Measurements from ENCODE around the gene WNT1. TPM values are rescaled to one million over a fixed set of nuclear protein-coding genes. Genes with fewer than 3 reads are reported as not detected.
A peak's percentile ranks its signal among the peaks of the same experiment; 100 is the strongest.

The WNT1 gene
- total and polyA plus RNA-seq, 10 of the 15 experiments (the other 5 are each of a cell fraction or from before 2014, with no cell fraction given), result not detected

- no peak overlapping the region for H3K27ac ChIP-seq (ENCODE audit: control insufficient read depth, insufficient read depth)
- H2AFZ ChIP-seq (ENCODE audit: control insufficient read depth, low read depth, low read length), result no peak overlapping the region
- ChIA-PET SMC1A (ENCODE audit: uncharacterized antibody, unreplicated experiment) (interaction anchor here (1.7 to 3.8 kb wide), 2 partner anchors 8 to 23 kb away, joined by 7 to 17 read pairs; partner anchors contain the start of gene ARF3), CTCF (interaction anchor here (1.7 to 5.9 kb wide), 5 partner anchors 8 to 40 kb away, joined by 5 to 65 read pairs (median 26); partner anchors contain the start of genes ARF3, FKBP11 and WNT1), POLR2A (interaction anchor here (7.4 kb wide), 1 partner anchor 10 kb away, joined by 86 read pairs; the partner anchor contains the start of gene ARF3), RAD21 (ENCODE audit: unreplicated experiment) (interaction anchor here (1.0 to 1.8 kb wide), 2 partner anchors 13 to 23 kb away, joined by 3 read pairs; no protein-coding TSS in a partner anchor)
- DNase-seq (ENCODE audit: low read depth, low spot score) (no peak), ATAC-seq (peak; percentile 29; the same call in 2 of the 3 replicates), FAIRE-seq (no peak)
- peaks cover 26% of the 10 kb centered on the region for H3K4me1 ChIP-seq (ENCODE audit: control insufficient read depth, insufficient read depth, low read length)
- in situ Hi-C loops (cut with MboI), result no loop called here
- no peak overlapping the region for H3K9ac ChIP-seq (ENCODE audit: control insufficient read depth, insufficient read depth, low read length)
- no peak overlapping the region for H3K4me2 ChIP-seq (ENCODE audit: control insufficient read depth, insufficient read depth)
- H3K36me3 ChIP-seq (ENCODE audit: control insufficient read depth in 2 of 2, insufficient read depth in 2 of 2, low read length in 1 of 2), result no peaks in the 10 kb centered on the region
- H4K20me1 ChIP-seq (ENCODE audit: control insufficient read depth, insufficient read depth), result no peaks in the 10 kb centered on the region
- no peak overlapping the region for H3K4me3 ChIP-seq
- no TSS peak for BruUV-seq (replicated peaks)
- H3K79me2 ChIP-seq (ENCODE audit: control insufficient read depth, insufficient read depth, low read length), result no peaks in the 10 kb centered on the region
- no peaks in the 10 kb centered on the region for H3K9me3 ChIP-seq (replicated peaks; ENCODE audit: control insufficient read depth, insufficient read depth, low read length)
- H3K27me3 ChIP-seq (replicated peaks in 1 of 2; ENCODE audit: control insufficient read depth in 2 of 2, insufficient read depth in 2 of 2, low read length in 1 of 2), result peaks cover 0 to under 1% of the 10 kb centered on the region in 2 experiments; a peak in 2 of 4 replicates
- intact Hi-C loops (cut with micrococcal nuclease; ENCODE audit: unreplicated experiment), result no loop called here
- TF ChIP-seq RELA (IDR thresholded peaks at IDR 0.05; ENCODE audit: borderline replicate concordance, partially characterized antibody) (no peak), PKNOX1 (IDR thresholded peaks at IDR 0.05) (no peak), NBN (IDR thresholded peaks at IDR 0.05) (no peak), ZNF274 (IDR thresholded peaks at IDR 0.05; ENCODE audit: insufficient read depth, insufficient read length) (no peak), ELK1 (IDR thresholded peaks at IDR 0.05; ENCODE audit: low read depth, low read length) (no peak), NRF1 (conservative IDR thresholded peaks at IDR 0.05; ENCODE audit: low read depth, low read length) (no peak), RAD21 (IDR thresholded peaks at IDR 0.05; ENCODE audit: insufficient read depth, low read depth, low read length) (peak; percentile 43), POLR2AphosphoS2 (IDR thresholded peaks at IDR 0.05; ENCODE audit: low read depth, low read length) (no peak), NFYA (IDR thresholded peaks at IDR 0.05; ENCODE audit: borderline replicate concordance, low read depth, low read length) (no peak), DPF2 (IDR thresholded peaks at IDR 0.05) (no peak), SREBF2 (IDR thresholded peaks at IDR 0.05; ENCODE audit: low read length) (no peak), PAX5 (IDR thresholded peaks at IDR 0.05; ENCODE audit: borderline replicate concordance, low read depth, low read length) (no peak), PBX3 (IDR thresholded peaks at IDR 0.05; ENCODE audit: insufficient replicate concordance, low read depth, low read length) (no peak), EED (IDR thresholded peaks at IDR 0.05; ENCODE audit: low read depth) (no peak), IRF4 (IDR thresholded peaks at IDR 0.05; ENCODE audit: low read depth, low read length) (no peak), IKZF2 (IDR thresholded peaks at IDR 0.05) (0 out of 4 replicates have a peak, but pooled peaks of 1 of the 2 experiments have one; percentile 16), MTA3 (IDR thresholded peaks at IDR 0.05; ENCODE audit: borderline replicate concordance, low read length) (no peak), SUPT20H (IDR thresholded peaks at IDR 0.05; ENCODE audit: borderline replicate concordance, control insufficient read depth, low read depth, low read length) (no peak), TCF7 (IDR thresholded peaks at IDR 0.05; ENCODE audit: borderline replicate concordance) (no peak), POU2F2 (IDR thresholded peaks at IDR 0.05; ENCODE audit: borderline replicate concordance, low read depth, low read length) (no peak)
- TF ChIP-seq, protein P1, sequence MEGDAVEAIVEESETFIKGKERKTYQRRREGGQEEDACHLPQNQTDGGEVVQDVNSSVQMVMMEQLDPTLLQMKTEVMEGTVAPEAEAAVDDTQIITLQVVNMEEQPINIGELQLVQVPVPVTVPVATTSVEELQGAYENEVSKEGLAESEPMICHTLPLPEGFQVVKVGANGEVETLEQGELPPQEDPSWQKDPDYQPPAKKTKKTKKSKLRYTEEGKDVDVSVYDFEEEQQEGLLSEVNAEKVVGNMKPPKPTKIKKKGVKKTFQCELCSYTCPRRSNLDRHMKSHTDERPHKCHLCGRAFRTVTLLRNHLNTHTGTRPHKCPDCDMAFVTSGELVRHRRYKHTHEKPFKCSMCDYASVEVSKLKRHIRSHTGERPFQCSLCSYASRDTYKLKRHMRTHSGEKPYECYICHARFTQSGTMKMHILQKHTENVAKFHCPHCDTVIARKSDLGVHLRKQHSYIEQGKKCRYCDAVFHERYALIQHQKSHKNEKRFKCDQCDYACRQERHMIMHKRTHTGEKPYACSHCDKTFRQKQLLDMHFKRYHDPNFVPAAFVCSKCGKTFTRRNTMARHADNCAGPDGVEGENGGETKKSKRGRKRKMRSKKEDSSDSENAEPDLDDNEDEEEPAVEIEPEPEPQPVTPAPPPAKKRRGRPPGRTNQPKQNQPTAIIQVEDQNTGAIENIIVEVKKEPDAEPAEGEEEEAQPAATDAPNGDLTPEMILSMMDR (IDR thresholded peaks at IDR 0.05 in 2 of 3, conservative IDR thresholded peaks at IDR 0.05 in 1 of 3; ENCODE audit: control insufficient read depth in 2 of 3, extremely low read depth in 1 of 3, insufficient read depth in 1 of 3, low read depth in 3 of 3, low read length in 3 of 3), result peak in 1 of 3 experiments; percentile 26; a peak in 2 of 6 replicates
These were observed 12.8 kb upstream of the WNT1 start for GRCh38 chr12:48965298-48965838.

Data from GM12878 (cell line).